Stomach (tissue), 4 donors: ENCODE measurements around the gene SRSF1.

ENCODE experiments used
- EP300 ChIP-seq: sonication (generic); formaldehyde crosslinking; IDR thresholded peaks from one replicate; pipeline ENCODE4 v1.6.1; 2017; ENCODE audit warnings: antibody characterized with exemption
- TF ChIP-seq, protein P1 (sequence below), 7 experiments: fragments of 450-650 bp in 4 of 7; fragments of 200-600 bp in 3 of 7; sonication (generic) in 3 of 7; IDR thresholded peaks; one replicate each; pipeline ENCODE4 v1.5.1; 2016 to 2019; ENCODE audit warnings: antibody characterized with exemption in 7 of 7, control low read depth in 2 of 7, mild to moderate bottlenecking in 1 of 7

DNA sequence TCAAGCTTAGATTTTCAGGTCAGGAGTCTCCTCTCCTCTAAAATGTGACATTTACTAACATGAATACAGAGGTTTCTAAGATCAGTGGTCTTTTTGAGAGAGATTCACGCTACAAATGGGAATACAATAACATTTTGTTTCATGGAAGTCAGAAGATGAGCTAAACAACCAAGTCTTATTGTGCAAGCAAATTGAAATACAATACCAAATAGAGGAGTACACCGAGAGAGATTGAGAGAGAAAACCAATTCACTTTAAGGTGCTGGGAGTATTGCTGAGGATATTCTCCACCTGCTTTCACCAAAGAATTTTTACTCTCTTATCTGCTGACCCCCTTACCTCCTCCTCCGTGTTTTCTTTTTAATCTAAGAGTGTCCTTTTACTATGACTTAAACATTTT lies 30.5 kb downstream of the SRSF1 start:
- TF ChIP-seq, protein P1, sequence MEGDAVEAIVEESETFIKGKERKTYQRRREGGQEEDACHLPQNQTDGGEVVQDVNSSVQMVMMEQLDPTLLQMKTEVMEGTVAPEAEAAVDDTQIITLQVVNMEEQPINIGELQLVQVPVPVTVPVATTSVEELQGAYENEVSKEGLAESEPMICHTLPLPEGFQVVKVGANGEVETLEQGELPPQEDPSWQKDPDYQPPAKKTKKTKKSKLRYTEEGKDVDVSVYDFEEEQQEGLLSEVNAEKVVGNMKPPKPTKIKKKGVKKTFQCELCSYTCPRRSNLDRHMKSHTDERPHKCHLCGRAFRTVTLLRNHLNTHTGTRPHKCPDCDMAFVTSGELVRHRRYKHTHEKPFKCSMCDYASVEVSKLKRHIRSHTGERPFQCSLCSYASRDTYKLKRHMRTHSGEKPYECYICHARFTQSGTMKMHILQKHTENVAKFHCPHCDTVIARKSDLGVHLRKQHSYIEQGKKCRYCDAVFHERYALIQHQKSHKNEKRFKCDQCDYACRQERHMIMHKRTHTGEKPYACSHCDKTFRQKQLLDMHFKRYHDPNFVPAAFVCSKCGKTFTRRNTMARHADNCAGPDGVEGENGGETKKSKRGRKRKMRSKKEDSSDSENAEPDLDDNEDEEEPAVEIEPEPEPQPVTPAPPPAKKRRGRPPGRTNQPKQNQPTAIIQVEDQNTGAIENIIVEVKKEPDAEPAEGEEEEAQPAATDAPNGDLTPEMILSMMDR (IDR thresholded peaks at IDR 0.05) = no peak
- no peak for TF ChIP-seq EP300
